Stimulated activated CD8-positive, alpha-beta memory T cell treated with anti-CD3 and anti-CD28 coated beads, Interleukin-7, amount 100 ng/mL, for 24 hours (primary cell): ENCODE data around the gene ZNF234.
"Not testable (repeated sequence)": the region's sequence is repeated elsewhere in the genome, so short reads cannot be mapped to it uniquely, and the experiment has no call there.

Source experiments
- DNase-seq: peaks from one replicate; pipeline ENCODE4 v3.0.0-alpha.2; 2020; ENCODE audit warnings: low read depth

ZNF234 gene

GRCh38 chr19:44182145-44182544 lies 40.8 kb downstream of the ZNF234 start:
- no peak for DNase-seq

- DNase-seq, result no peak
Measured at GRCh38 chr19:44190020-44190419, 48.7 kb downstream of the ZNF234 start.

GRCh38 chr19:44192127-44192526 lies 50.8 kb downstream of the ZNF234 start:
- DNase-seq, result no peak

- DNase-seq, result no peak
Measured at GRCh38 chr19:44196772-44197171, 55.4 kb downstream of the ZNF234 start.

GRCh38 chr19:44202470-44202869 lies 61.1 kb downstream of the ZNF234 start:
- no peak for DNase-seq

GRCh38 chr19:44202974-44203373 lies 61.6 kb downstream of the ZNF234 start:
- DNase-seq, result no peak

GRCh38 chr19:44203877-44204276 lies 62.5 kb downstream of the ZNF234 start:
- DNase-seq, result not testable (repeated sequence)

- no peak for DNase-seq
Measured at GRCh38 chr19:44204772-44205171, 63.4 kb downstream of the ZNF234 start.

GRCh38 chr19:44207126-44207803 lies 65.9 kb downstream of the ZNF234 start:
- DNase-seq, result peak; percentile 63
